ENCODE measurements around the gene C1orf159.

Gene C1orf159

GRCh38 chr1:1043921-1044320, 72.0 kb downstream of the C1orf159 start:
- H2AFZ ChIP-seq (ENCODE audit: low read depth, low read length): no peak overlapping the region
- H3K4me2 ChIP-seq (ENCODE audit: low read length, poor library complexity, severe bottlenecking): no peak overlapping the region
- H2AK5ac ChIP-seq (ENCODE audit: low read length, severe bottlenecking): no peak overlapping the region
- H3K4me1 ChIP-seq (ENCODE audit: control insufficient read depth, insufficient read depth, low read depth, low read length): peaks cover 28% of the 10 kb centered on the region
- peaks cover 0 to 90% of the 10 kb centered on the region in 2 experiments for H3K36me3 ChIP-seq (ENCODE audit: control insufficient read depth in 1 of 2, insufficient read depth in 2 of 2, low read depth in 1 of 2, low read length in 2 of 2)
- no peak overlapping the region for H3K14ac ChIP-seq (ENCODE audit: low read length in 2 of 2)
- no peak overlapping the region for H2BK120ac ChIP-seq (ENCODE audit: low read depth, low read length)
- no peak overlapping the region for H2BK12ac ChIP-seq (ENCODE audit: low read length in 2 of 2)
- no peak overlapping the region for H3K4me3 ChIP-seq (ENCODE audit: insufficient read depth in 1 of 2, low read depth in 1 of 2, low read length in 2 of 2)
- H3K23ac ChIP-seq (ENCODE audit: low read length in 2 of 2): no peak overlapping the region
- H3K4ac ChIP-seq (ENCODE audit: low read depth in 1 of 2, low read length in 2 of 2): no peak overlapping the region
- no peak overlapping the region for H3K27ac ChIP-seq (ENCODE audit: low read length, poor library complexity, severe bottlenecking)
- no peak overlapping the region for H3K9ac ChIP-seq (ENCODE audit: low read length)
- no peaks in the 10 kb centered on the region for H3K9me3 ChIP-seq (ENCODE audit: control insufficient read depth, low read length)
- H2BK5ac ChIP-seq (ENCODE audit: low read depth, low read length, poor library complexity, severe bottlenecking): no peak overlapping the region
- peaks cover 43% of the 10 kb centered on the region for H3K79me1 ChIP-seq (replicated peaks; ENCODE audit: low read length, poor library complexity, severe bottlenecking)
- peaks cover 0 to 14% of the 10 kb centered on the region in 2 experiments for H3K27me3 ChIP-seq (ENCODE audit: control insufficient read depth in 1 of 2, insufficient read depth in 1 of 2, low read length in 2 of 2)
- H4K91ac ChIP-seq (ENCODE audit: low read length): no peak overlapping the region
- no peak overlapping the region for H2BK15ac ChIP-seq (ENCODE audit: low read depth, poor library complexity, severe bottlenecking)
- H4K8ac ChIP-seq (ENCODE audit: low read length): no peak overlapping the region
- 96% methylated on average over 33 of the region's 33 CpGs for WGBS
- no peak overlapping the region for H3K18ac ChIP-seq (ENCODE audit: low read depth in 1 of 2, low read length in 2 of 2)
- DNase-seq: no peak

GRCh38 chr1:1043411-1043810, 72.5 kb downstream of the C1orf159 start:
- no peak overlapping the region for H2BK12ac ChIP-seq (ENCODE audit: low read length in 2 of 2)
- H3K36me3 ChIP-seq (ENCODE audit: control insufficient read depth in 1 of 2, insufficient read depth in 2 of 2, low read depth in 1 of 2, low read length in 2 of 2): peaks cover 0 to 90% of the 10 kb centered on the region in 2 experiments
- no peak overlapping the region for H3K9ac ChIP-seq (ENCODE audit: low read length)
- no peak overlapping the region for H2BK5ac ChIP-seq (ENCODE audit: low read depth, low read length, poor library complexity, severe bottlenecking)
- H2AFZ ChIP-seq (ENCODE audit: low read depth, low read length): no peak overlapping the region
- no peak overlapping the region for H2BK120ac ChIP-seq (ENCODE audit: low read depth, low read length)
- no peak for DNase-seq
- peaks cover 28% of the 10 kb centered on the region for H3K4me1 ChIP-seq (ENCODE audit: control insufficient read depth, insufficient read depth, low read depth, low read length)
- H3K79me1 ChIP-seq (replicated peaks; ENCODE audit: low read length, poor library complexity, severe bottlenecking): peaks cover 46% of the 10 kb centered on the region
- no peak overlapping the region for H2BK15ac ChIP-seq (ENCODE audit: low read depth, poor library complexity, severe bottlenecking)
- no peak overlapping the region for H2AK5ac ChIP-seq (ENCODE audit: low read length, severe bottlenecking)
- no peak overlapping the region for H3K18ac ChIP-seq (ENCODE audit: low read depth in 1 of 2, low read length in 2 of 2)
- H3K23ac ChIP-seq (ENCODE audit: low read length in 2 of 2): no peak overlapping the region
- no peak overlapping the region for H3K14ac ChIP-seq (ENCODE audit: low read length in 2 of 2)
- no peak overlapping the region for H3K4ac ChIP-seq (ENCODE audit: low read depth in 1 of 2, low read length in 2 of 2)
- H3K27me3 ChIP-seq (ENCODE audit: control insufficient read depth in 1 of 2, insufficient read depth in 1 of 2, low read length in 2 of 2): peaks cover 0 to 19% of the 10 kb centered on the region in 2 experiments
- H3K4me3 ChIP-seq (ENCODE audit: insufficient read depth in 1 of 2, low read depth in 1 of 2, low read length in 2 of 2): no peak overlapping the region
- no peak overlapping the region for H3K27ac ChIP-seq (ENCODE audit: low read length, poor library complexity, severe bottlenecking)
- WGBS: 98% methylated on average over 25 of the region's 27 CpGs
- no peak overlapping the region for H4K91ac ChIP-seq (ENCODE audit: low read length)
- H3K9me3 ChIP-seq (ENCODE audit: control insufficient read depth, low read length): no peaks in the 10 kb centered on the region
- H4K8ac ChIP-seq (ENCODE audit: low read length): no peak overlapping the region
- H3K4me2 ChIP-seq (ENCODE audit: low read length, poor library complexity, severe bottlenecking): no peak overlapping the region

- Histone ChIP-seq H3K18ac (ENCODE audit: low read depth in 1 of 2, low read length in 2 of 2) (no peak overlapping the region), H2AK5ac (ENCODE audit: low read length, severe bottlenecking) (no peak overlapping the region), H3K14ac (ENCODE audit: low read length in 2 of 2) (no peak overlapping the region), H3K4me1 (ENCODE audit: control insufficient read depth, insufficient read depth, low read depth, low read length) (peaks cover 29% of the 10 kb centered on the region), H3K27me3 (ENCODE audit: control insufficient read depth in 1 of 2, insufficient read depth in 1 of 2, low read length in 2 of 2) (peaks cover 0 to 25% of the 10 kb centered on the region in 2 experiments), H2BK15ac (ENCODE audit: low read depth, poor library complexity, severe bottlenecking) (no peak overlapping the region), H3K9me3 (ENCODE audit: control insufficient read depth, low read length) (no peaks in the 10 kb centered on the region), H2BK12ac (ENCODE audit: low read length in 2 of 2) (no peak overlapping the region), H3K4ac (ENCODE audit: low read depth in 1 of 2, low read length in 2 of 2) (no peak overlapping the region), H4K91ac (ENCODE audit: low read length) (no peak overlapping the region), H3K27ac (ENCODE audit: low read length, poor library complexity, severe bottlenecking) (no peak overlapping the region), H3K79me1 (replicated peaks; ENCODE audit: low read length, poor library complexity, severe bottlenecking) (peaks cover 51% of the 10 kb centered on the region), H3K4me2 (ENCODE audit: low read length, poor library complexity, severe bottlenecking) (no peak overlapping the region), H3K4me3 (ENCODE audit: insufficient read depth in 1 of 2, low read depth in 1 of 2, low read length in 2 of 2) (no peak overlapping the region), H3K36me3 (ENCODE audit: control insufficient read depth in 1 of 2, insufficient read depth in 2 of 2, low read depth in 1 of 2, low read length in 2 of 2) (peaks cover 0 to 90% of the 10 kb centered on the region in 2 experiments), H2AFZ (ENCODE audit: low read depth, low read length) (no peak overlapping the region), H2BK120ac (ENCODE audit: low read depth, low read length) (no peak overlapping the region), H3K23ac (ENCODE audit: low read length in 2 of 2) (no peak overlapping the region), H2BK5ac (ENCODE audit: low read depth, low read length, poor library complexity, severe bottlenecking) (no peak overlapping the region), H3K9ac (ENCODE audit: low read length) (no peak overlapping the region), H4K8ac (ENCODE audit: low read length) (peak overlapping the region; percentile 62)
- 91% methylated on average over 10 of the region's 10 CpGs for WGBS
- DNase-seq: no peak
Observed at GRCh38 chr1:1042835-1043234, 73.1 kb downstream of the C1orf159 start.

- Histone ChIP-seq H4K91ac (ENCODE audit: low read length) (no peak overlapping the region), H3K23ac (ENCODE audit: low read length in 2 of 2) (no peak overlapping the region), H2BK15ac (ENCODE audit: low read depth, poor library complexity, severe bottlenecking) (no peak overlapping the region), H3K36me3 (ENCODE audit: control insufficient read depth in 1 of 2, insufficient read depth in 2 of 2, low read depth in 1 of 2, low read length in 2 of 2) (peaks cover 0 to 90% of the 10 kb centered on the region in 2 experiments), H3K4me3 (ENCODE audit: insufficient read depth in 1 of 2, low read depth in 1 of 2, low read length in 2 of 2) (no peak overlapping the region), H2BK5ac (ENCODE audit: low read depth, low read length, poor library complexity, severe bottlenecking) (no peak overlapping the region), H4K8ac (ENCODE audit: low read length) (no peak overlapping the region), H2BK12ac (ENCODE audit: low read length in 2 of 2) (no peak overlapping the region), H3K9me3 (ENCODE audit: control insufficient read depth, low read length) (no peaks in the 10 kb centered on the region), H3K4ac (ENCODE audit: low read depth in 1 of 2, low read length in 2 of 2) (no peak overlapping the region), H2AFZ (ENCODE audit: low read depth, low read length) (no peak overlapping the region), H3K27ac (ENCODE audit: low read length, poor library complexity, severe bottlenecking) (no peak overlapping the region), H3K27me3 (ENCODE audit: control insufficient read depth in 1 of 2, insufficient read depth in 1 of 2, low read length in 2 of 2) (peaks cover 0 to 35% of the 10 kb centered on the region in 2 experiments), H3K18ac (ENCODE audit: low read depth in 1 of 2, low read length in 2 of 2) (no peak overlapping the region), H3K79me1 (replicated peaks; ENCODE audit: low read length, poor library complexity, severe bottlenecking) (peaks cover 56% of the 10 kb centered on the region), H2AK5ac (ENCODE audit: low read length, severe bottlenecking) (no peak overlapping the region), H2BK120ac (ENCODE audit: low read depth, low read length) (no peak overlapping the region), H3K4me2 (ENCODE audit: low read length, poor library complexity, severe bottlenecking) (no peak overlapping the region), H3K14ac (ENCODE audit: low read length in 2 of 2) (no peak overlapping the region), H3K9ac (ENCODE audit: low read length) (no peak overlapping the region), H3K4me1 (ENCODE audit: control insufficient read depth, insufficient read depth, low read depth, low read length) (peaks cover 35% of the 10 kb centered on the region)
- DNase-seq: no peak
- WGBS: 95% methylated on average over 25 of the region's 25 CpGs
Observed at GRCh38 chr1:1041873-1042272, 74.0 kb downstream of the C1orf159 start.
